Measurements from ENCODE around the gene FOXF2. TPM values are rescaled to one million over a fixed set of nuclear protein-coding genes. Genes with fewer than 3 reads are reported as not detected.

Gene FOXF2
- total and polyA plus RNA-seq, 2 donors (not counting 3 experiments of a cell fraction or from before 2014, with no cell fraction given) = not detected

DNA sequence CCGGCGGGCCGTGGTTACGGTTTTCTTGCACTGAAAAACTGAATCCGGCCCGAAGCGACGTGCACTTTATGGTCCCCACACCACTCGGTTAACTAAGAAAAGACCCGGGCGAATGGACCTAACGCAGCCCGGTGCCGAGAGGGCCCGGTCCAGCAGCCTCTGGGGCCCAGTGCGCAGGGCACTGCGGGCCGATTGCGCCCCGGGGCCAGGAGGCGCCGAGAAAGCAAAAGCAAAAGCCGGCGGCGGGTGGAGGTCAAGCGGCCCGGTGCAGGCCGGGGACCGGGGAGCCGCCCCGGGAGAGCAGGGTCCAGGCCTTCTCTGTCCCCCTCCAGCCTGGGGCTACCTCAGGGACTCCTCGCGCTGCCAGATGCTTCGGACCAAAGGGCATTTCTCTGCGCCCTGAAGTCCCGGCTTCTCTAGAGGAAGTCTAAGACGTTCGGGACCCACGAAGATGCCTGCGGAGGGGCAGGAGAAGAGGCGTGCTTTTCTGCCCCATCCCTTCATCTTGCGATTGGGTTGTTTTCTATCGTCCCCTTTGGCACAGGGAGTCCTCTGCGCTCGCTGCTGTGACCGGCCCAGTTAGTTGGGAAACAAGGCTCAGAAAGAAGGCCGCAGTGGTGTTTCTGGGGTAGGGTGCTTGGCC lies 4.4 kb downstream of the FOXF2 start:
- Histone ChIP-seq H3K4me1 (ENCODE audit: control insufficient read depth, extremely low read depth, insufficient read depth, low read length) (no peaks in the 10 kb centered on the region), H3K4me3 (replicated peaks in 1 of 3; ENCODE audit: insufficient read depth in 1 of 3, low read depth in 1 of 3, low read length in 3 of 3) (no peak overlapping the region), H3K9me3 (replicated peaks; ENCODE audit: control insufficient read depth, insufficient read depth, low read length) (no peaks in the 10 kb centered on the region), H3K4me2 (ENCODE audit: insufficient read depth, low read length) (no peak overlapping the region), H3K36me3 (ENCODE audit: control insufficient read depth in 2 of 2, extremely low read depth in 1 of 2, insufficient read depth in 2 of 2, low read length in 2 of 2) (no peaks in the 10 kb centered on the region), H2AFZ (ENCODE audit: low read depth, low read length) (no peak overlapping the region), H3K9ac (replicated peaks; ENCODE audit: extremely low read depth, insufficient read depth, low read length) (no peak overlapping the region), H3K9me1 (replicated peaks; ENCODE audit: control insufficient read depth, extremely low read depth, insufficient read depth, low read length) (no peaks in the 10 kb centered on the region), H3K27ac (ENCODE audit: insufficient read depth, low read depth, low read length) (no peak overlapping the region), H3K79me2 (ENCODE audit: control insufficient read depth, insufficient read depth, low read length) (no peaks in the 10 kb centered on the region), H4K20me1 (replicated peaks; ENCODE audit: control insufficient read depth, extremely low read depth, insufficient read depth, low read length) (no peaks in the 10 kb centered on the region), H3K27me3 (ENCODE audit: control insufficient read depth in 2 of 2, insufficient read depth in 2 of 2, low read length in 2 of 2) (peaks cover 61 to 74% of the 10 kb centered on the region in 2 experiments)
- ChIA-PET CTCF (no interaction called here), POLR2A (no interaction called here)
- no peak for TF ChIP-seq POLR2AphosphoS5 (IDR thresholded peaks at IDR 0.05; ENCODE audit: insufficient read depth, low read depth, low read length)
- peak; percentile 50 for TF ChIP-seq EZH2 (IDR thresholded peaks at IDR 0.05; ENCODE audit: borderline replicate concordance, low read depth, low read length, severe bottlenecking)
- no peak for TF ChIP-seq POLR2A (IDR thresholded peaks at IDR 0.05; ENCODE audit: low read depth, low read length)
- TF ChIP-seq, protein P1, sequence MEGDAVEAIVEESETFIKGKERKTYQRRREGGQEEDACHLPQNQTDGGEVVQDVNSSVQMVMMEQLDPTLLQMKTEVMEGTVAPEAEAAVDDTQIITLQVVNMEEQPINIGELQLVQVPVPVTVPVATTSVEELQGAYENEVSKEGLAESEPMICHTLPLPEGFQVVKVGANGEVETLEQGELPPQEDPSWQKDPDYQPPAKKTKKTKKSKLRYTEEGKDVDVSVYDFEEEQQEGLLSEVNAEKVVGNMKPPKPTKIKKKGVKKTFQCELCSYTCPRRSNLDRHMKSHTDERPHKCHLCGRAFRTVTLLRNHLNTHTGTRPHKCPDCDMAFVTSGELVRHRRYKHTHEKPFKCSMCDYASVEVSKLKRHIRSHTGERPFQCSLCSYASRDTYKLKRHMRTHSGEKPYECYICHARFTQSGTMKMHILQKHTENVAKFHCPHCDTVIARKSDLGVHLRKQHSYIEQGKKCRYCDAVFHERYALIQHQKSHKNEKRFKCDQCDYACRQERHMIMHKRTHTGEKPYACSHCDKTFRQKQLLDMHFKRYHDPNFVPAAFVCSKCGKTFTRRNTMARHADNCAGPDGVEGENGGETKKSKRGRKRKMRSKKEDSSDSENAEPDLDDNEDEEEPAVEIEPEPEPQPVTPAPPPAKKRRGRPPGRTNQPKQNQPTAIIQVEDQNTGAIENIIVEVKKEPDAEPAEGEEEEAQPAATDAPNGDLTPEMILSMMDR (IDR thresholded peaks at IDR 0.05; ENCODE audit: extremely low read depth in 1 of 2, insufficient read depth in 1 of 2, low read depth in 1 of 2, low read length in 2 of 2) = no peak
- TF ChIP-seq FOS (IDR thresholded peaks at IDR 0.05; ENCODE audit: borderline replicate concordance, insufficient read depth, low read length) = no peak
- no peak for TF ChIP-seq GATA2 (IDR thresholded peaks at IDR 0.05; ENCODE audit: insufficient read depth, insufficient read length, low read depth, low read length)
- FAIRE-seq = no peak
- intact Hi-C loops (cut with micrococcal nuclease) = no loop called here
- BruUV-seq (replicated peaks) = no TSS peak
- DNase-seq (ENCODE audit: low read depth, low spot score) = no peak
- dilution Hi-C loops (cut with MboI; ENCODE audit: extremely low pct_ligation_motif_present, low sequenced_read_pairs) = no loop called here
